AG04449 (cell line): ENCODE results near the gene F2R.
"Not testable (repeated sequence)": the region's sequence is repeated elsewhere in the genome, so short reads cannot be mapped to it uniquely, and the experiment has no call there.

Source experiments
- CTCF ChIA-PET: fragments of 350-600 bp; formaldehyde crosslinking; extraction: SDS; loops from one replicate; lab custom pipeline; 2021; ENCODE audit warnings: antibody characterized with exemption; lab: Yijun Ruan, JAX
- POLR2A ChIA-PET: fragments of 400-600, 350-600 bp; formaldehyde crosslinking; extraction: SDS; loops from one replicate; lab custom pipeline; 2020; ENCODE audit warnings: antibody characterized with exemption, inconsistent platforms; lab: Yijun Ruan, JAX
- DNase-seq: peaks from one replicate; pipeline ENCODE4 v3.0.0-alpha.2; 2010; ENCODE audit warnings: low read depth, low spot score
- H3K4me3 ChIP-seq: 2 replicates; pipeline ENCODE4 v1.5.1; 2011; ENCODE audit warnings: low read depth, mild to moderate bottlenecking, control low read depth, low read length
- CTCF ChIP-seq: IDR thresholded peaks from one replicate; pipeline ENCODE4 v1.5.1; 2011; ENCODE audit warnings: mild to moderate bottlenecking, moderate library complexity, low read length, control low read depth, inconsistent platforms; ENCODE audit not compliant: insufficient read depth; ENCODE audit errors: missing control alignments

Gene F2R

GRCh38 chr5:76735762-76736545 is 20.0 kb downstream of the F2R start:
- CTCF ChIA-PET: interaction anchor here (1.9 kb wide), 1 partner anchor 39 kb away, joined by 8 read pairs; no protein-coding TSS in a partner anchor
- no peak for DNase-seq
- POLR2A ChIA-PET: no interaction called here
- no peak overlapping the region for H3K4me3 ChIP-seq
- no peak for TF ChIP-seq CTCF

GRCh38 chr5:76736679-76737556 is 21.0 kb downstream of the F2R start:
- POLR2A ChIA-PET: no interaction called here
- no peak for DNase-seq
- CTCF ChIA-PET: interaction anchor here (0.7 to 2.2 kb wide), 6 partner anchors 11 to 219 kb away, joined by 3 to 8 read pairs (median 5); no protein-coding TSS in a partner anchor
- H3K4me3 ChIP-seq: no peak overlapping the region
- TF ChIP-seq CTCF: no peak

GRCh38 chr5:76737846-76738245 is 21.9 kb downstream of the F2R start:
- ChIA-PET CTCF (interaction anchor here (1.0 to 2.2 kb wide), 3 partner anchors 21 to 136 kb away, joined by 3 to 8 read pairs (median 6); no protein-coding TSS in a partner anchor), POLR2A (no interaction called here)
- no peak for DNase-seq
- TF ChIP-seq CTCF: no peak
- no peak overlapping the region for H3K4me3 ChIP-seq

- H3K4me3 ChIP-seq, POLR2A ChIA-PET, DNase-seq: not testable (repeated sequence)
- CTCF ChIA-PET: interaction anchor here (1.5 to 3.8 kb wide), 2 partner anchors 25 to 33 kb away, joined by 3 to 20 read pairs; no protein-coding TSS in a partner anchor
Measured at GRCh38 chr5:76741506-76741905, 25.6 kb downstream of the F2R start.

GRCh38 chr5:76742583-76742982 is 26.7 kb downstream of the F2R start:
- ChIA-PET POLR2A (no interaction called here), CTCF (interaction anchor here (0.6 to 0.7 kb wide), 2 partner anchors 25 to 32 kb away, joined by 3 read pairs; no protein-coding TSS in a partner anchor)

GRCh38 chr5:76744632-76745031 is 28.7 kb downstream of the F2R start:
- no peak for DNase-seq
- H3K4me3 ChIP-seq: no peak overlapping the region
- CTCF ChIA-PET: interaction anchor here (1.2 to 2.6 kb wide), 3 partner anchors 19 to 143 kb away, joined by 3 to 15 read pairs (median 3); no protein-coding TSS in a partner anchor
- TF ChIP-seq CTCF: no peak
- POLR2A ChIA-PET: no interaction called here

More at GRCh38 chr5:76742583-76742982, 26.7 kb downstream of the F2R start:
- no peak overlapping the region for H3K4me3 ChIP-seq
- DNase-seq: peak; percentile 10
- no peak for TF ChIP-seq CTCF
